GM19043 (cell line): ENCODE results near the gene NINJ1.

ENCODE experiments used
- ATAC-seq: cut with Tn5 transposase; IDR thresholded peaks from one replicate; pipeline ENCODE4 v1.9.1; 2021; ENCODE audit warnings: low read depth; ENCODE audit not compliant: unreplicated experiment

Gene NINJ1

GRCh38 chr9:93091056-93091452 is 43.0 kb downstream of the NINJ1 start:
- no peak for ATAC-seq

GRCh38 chr9:93090091-93090655 is 43.9 kb downstream of the NINJ1 start:
- ATAC-seq, result no peak

- no peak for ATAC-seq
These were observed 44.5 kb downstream of the NINJ1 start for GRCh38 chr9:93089481-93089991.

GRCh38 chr9:93089024-93089423 is 45.0 kb downstream of the NINJ1 start:
- ATAC-seq, result no peak

GRCh38 chr9:93088656-93089015 is 45.4 kb downstream of the NINJ1 start:
- ATAC-seq, result no peak

DNA sequence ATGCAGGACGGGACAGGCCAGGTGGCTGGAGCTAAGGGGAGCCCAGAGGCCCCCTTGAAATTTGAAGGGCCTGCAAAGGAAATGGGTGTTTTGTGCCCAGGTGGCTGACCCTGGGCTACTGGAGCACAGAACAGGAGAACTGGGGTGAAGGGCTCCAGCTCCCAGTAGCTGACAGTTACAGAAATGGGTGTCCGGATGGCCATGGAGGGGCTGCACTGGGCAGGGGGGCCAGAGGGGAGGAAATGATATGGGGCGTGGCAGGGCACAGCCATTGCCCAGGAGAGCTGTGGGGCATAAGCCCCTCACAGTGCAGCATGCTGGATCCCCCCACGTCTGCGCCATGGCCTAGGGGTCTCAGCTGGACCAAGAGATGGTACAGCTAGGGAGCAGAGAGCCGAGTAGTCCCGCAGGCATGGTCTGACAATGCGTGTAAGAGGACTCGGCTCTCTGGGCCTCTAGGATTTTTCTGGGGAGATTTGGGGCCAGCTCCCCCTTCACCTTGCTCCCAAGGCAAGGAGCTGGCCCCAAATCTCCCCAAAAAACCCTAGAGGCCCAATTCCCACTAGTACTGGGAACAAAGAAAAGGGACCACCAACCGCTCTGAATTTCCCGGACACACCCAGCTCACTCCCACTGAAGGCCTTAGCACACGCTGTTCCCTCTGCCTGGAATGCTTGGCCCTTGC is 45.9 kb downstream of the NINJ1 start:
- ATAC-seq, result no peak

DNA sequence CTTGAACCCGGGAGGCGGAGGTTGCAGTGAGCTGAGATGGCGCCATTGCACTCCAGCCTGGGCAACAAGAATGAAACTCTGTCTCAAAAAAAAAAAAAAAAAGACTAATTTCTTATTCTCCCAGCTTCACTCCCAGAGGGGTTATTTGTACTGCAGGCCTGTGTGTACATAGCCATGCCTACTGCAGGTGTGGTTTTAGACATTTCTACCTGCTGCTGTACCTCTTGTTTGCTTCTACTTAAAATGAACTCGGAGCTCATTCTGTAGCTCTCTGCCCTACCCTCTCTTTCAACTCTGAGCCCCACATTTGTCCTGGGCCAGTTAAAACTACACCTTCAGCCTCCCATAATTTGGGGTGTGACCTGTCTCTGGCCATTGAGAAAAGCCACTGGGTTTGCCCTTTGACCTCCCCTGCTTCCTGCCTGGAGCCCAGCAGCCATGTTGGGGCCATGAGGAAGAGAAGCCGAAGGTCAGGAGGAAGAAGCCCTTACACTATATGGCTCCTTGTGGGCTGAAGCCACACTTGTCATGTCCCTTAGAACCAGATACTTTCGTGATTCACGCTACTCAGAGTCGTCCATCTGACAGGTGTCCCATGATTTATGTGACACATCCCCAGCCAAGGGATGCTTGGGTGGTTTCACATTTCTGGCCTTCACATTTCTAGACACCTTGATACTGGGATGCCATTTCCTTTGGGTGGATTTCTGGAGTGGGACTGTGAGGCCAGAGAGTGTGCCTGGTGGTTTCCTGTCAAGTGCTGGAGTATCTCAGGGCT is 47.4 kb downstream of the NINJ1 start:
- ATAC-seq, result no peak

DNA sequence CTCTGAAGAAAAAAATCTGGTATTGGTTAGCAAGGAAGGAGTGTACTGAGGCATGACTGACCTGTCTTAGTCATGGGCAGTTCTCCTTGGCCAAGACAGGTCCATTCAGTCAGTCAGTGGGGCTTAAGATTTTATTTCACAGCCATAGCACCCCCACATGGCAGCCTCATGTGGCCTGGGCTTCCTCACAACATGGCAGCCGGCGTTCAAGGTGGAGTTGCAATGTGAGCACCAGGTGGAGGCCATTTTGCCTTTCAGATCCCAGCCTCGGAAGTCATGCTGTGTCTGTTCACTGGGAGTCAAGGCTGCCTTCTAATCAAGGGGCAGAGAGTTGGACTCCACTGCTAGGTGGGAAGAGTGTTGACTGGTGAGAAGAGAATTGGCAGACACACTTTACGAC is 48.4 kb downstream of the NINJ1 start:
- no peak for ATAC-seq

DNA sequence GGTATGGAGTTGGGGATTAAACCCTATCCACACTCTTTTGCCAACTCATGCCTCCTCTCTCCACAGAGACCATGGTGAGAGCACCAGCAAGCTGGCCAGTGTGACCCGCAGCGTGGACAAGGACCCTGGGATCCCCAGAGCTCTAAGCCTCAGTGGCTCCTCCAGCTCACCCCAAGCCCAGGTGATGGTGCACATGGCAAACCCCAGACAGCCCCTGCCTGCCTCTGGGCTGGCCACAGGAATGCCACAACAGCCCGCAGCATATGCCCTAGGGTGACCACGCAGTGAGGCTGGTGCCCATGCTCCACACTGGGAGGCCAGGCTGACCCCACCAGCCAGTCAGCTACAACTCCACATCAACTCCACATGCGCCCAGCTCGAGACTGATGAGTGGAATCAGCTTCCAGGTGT is 49.6 kb downstream of the NINJ1 start:
- no peak for ATAC-seq

- no peak for ATAC-seq
These were observed 50.2 kb downstream of the NINJ1 start for GRCh38 chr9:93083592-93084470.

GRCh38 chr9:93082841-93083411 is 51.1 kb downstream of the NINJ1 start:
- no peak for ATAC-seq

DNA sequence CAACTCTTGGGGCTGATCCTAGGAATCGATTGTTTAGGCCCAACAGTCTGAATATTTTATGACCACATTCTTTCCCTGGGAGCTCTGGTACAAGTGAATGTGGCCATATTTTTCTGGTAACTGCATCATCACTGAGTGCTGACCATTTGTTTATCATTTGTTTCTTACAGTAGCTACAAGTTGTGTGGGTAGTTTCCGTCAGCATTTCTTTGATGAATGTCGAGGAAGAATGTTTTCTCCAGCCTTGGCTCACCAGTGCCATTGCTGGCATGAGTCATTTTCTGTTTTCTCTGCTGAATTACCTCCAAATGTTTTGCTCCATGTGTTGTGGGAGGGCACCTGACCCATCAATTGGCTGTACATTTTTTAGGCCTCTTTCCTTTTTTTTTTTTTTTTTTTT is 52.1 kb downstream of the NINJ1 start:
- ATAC-seq, result no peak

- ATAC-seq, result no peak
These were observed 52.9 kb downstream of the NINJ1 start for GRCh38 chr9:93081081-93081529.

- ATAC-seq, result no peak
These were observed 53.6 kb downstream of the NINJ1 start for GRCh38 chr9:93080406-93080805.

GRCh38 chr9:93079371-93079770 is 54.7 kb downstream of the NINJ1 start:
- no peak for ATAC-seq

GRCh38 chr9:93077811-93078210 is 56.2 kb downstream of the NINJ1 start:
- ATAC-seq, result no peak

DNA sequence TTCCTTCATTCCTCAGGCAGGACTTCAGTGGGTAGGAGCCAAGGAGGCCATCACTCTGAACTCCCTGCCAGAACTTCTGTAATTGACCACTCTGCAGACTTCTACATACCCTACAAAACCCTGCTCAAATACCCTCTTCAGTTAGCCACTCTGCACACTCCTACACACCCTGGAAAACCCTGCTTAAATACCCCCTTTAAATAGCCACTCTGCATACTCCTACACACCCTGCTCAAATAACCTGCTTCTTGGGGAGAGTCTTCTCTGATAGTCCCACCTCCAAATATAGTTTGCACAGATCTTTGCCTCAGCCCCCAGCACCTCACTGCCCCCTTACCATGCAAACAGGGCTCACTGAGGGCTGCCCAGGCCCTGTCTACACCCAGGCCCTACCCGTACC is 56.7 kb downstream of the NINJ1 start:
- no peak for ATAC-seq

GRCh38 chr9:93076792-93077128 is 57.3 kb downstream of the NINJ1 start:
- ATAC-seq, result no peak

- no peak for ATAC-seq
These were observed 57.8 kb downstream of the NINJ1 start for GRCh38 chr9:93076101-93076791.

DNA sequence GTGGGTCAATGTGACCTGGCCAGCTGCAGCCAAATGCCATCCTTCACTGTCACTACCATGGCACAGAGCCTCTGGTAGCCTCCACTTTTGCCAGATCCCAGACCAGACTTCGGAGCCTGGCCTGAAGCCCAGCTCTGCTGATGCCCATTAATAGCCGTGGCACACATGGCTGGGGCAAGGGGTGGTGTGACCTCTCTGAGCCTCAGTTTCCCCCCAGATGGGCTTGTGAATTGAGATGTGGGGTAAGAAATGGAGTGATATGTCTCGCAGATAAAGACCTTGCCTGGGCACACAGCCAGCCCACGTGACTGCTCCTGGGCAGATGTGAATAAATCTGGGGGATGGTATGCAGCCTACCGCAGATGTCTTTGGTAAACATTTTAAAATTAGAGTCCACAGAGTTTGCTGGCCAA is 61.7 kb downstream of the NINJ1 start:
- no peak for ATAC-seq
